Inflammatory macrophage (primary cell): Measurements from ENCODE around the gene SDK1.

Experiments
- DNase-seq, 2 donors: peaks; one replicate each; pipeline ENCODE4 v3.0.0-alpha.2; 2020 to 2022

Gene SDK1

GRCh38 chr7:3893151-3893788 is 592.2 kb downstream of the SDK1 start:
- no peak for DNase-seq

- DNase-seq, result no peak
Measured at GRCh38 chr7:3893789-3894153, 592.7 kb downstream of the SDK1 start.

- DNase-seq, result no peak
Measured at GRCh38 chr7:3895341-3896116, 594.5 kb downstream of the SDK1 start.

- no peak for DNase-seq
Measured at GRCh38 chr7:3896169-3896765, 595.2 kb downstream of the SDK1 start.

GRCh38 chr7:3897430-3898372 is 596.6 kb downstream of the SDK1 start:
- DNase-seq, result peak; percentile 40 to 50

GRCh38 chr7:3899559-3899991 is 598.5 kb downstream of the SDK1 start:
- no peak for DNase-seq

- no peak for DNase-seq
Measured at GRCh38 chr7:3908153-3908552, 607.1 kb downstream of the SDK1 start.

- DNase-seq, result no peak
Measured at GRCh38 chr7:3909128-3909527, 608.1 kb downstream of the SDK1 start.

GRCh38 chr7:3910054-3910453 is 609.0 kb downstream of the SDK1 start:
- DNase-seq, result no peak

- DNase-seq, result no peak
Measured at GRCh38 chr7:3911685-3912084, 610.6 kb downstream of the SDK1 start.

GRCh38 chr7:3912291-3912690 is 611.2 kb downstream of the SDK1 start:
- peak in 1 of 2 donors; percentile 18 for DNase-seq

- DNase-seq, result peak; percentile 69 to 76
Measured at GRCh38 chr7:3914051-3914775, 613.2 kb downstream of the SDK1 start.

- no peak for DNase-seq
Measured at GRCh38 chr7:3915337-3915878, 614.4 kb downstream of the SDK1 start.

GRCh38 chr7:3916146-3916545 is 615.1 kb downstream of the SDK1 start:
- peak in 1 of 2 donors; percentile 11 for DNase-seq

GRCh38 chr7:3917436-3917835 is 616.4 kb downstream of the SDK1 start:
- DNase-seq, result peak in 1 of 2 donors; percentile 16

- DNase-seq, result no peak
Measured at GRCh38 chr7:3918576-3918975, 617.5 kb downstream of the SDK1 start.

- peak in 1 of 2 donors; percentile 30 for DNase-seq
Measured at GRCh38 chr7:3922175-3922635, 621.2 kb downstream of the SDK1 start.

GRCh38 chr7:3923307-3923918 is 622.4 kb downstream of the SDK1 start:
- no peak for DNase-seq

- no peak for DNase-seq
Measured at GRCh38 chr7:3924277-3924676, 623.2 kb downstream of the SDK1 start.

GRCh38 chr7:3927446-3928110 is 626.5 kb downstream of the SDK1 start:
- DNase-seq, result no peak
